Stimulated activated CD4-positive, alpha-beta T cell treated with anti-CD3 and anti-CD28 coated beads, TNF-alpha, amount 100 ng/mL, for 1 hour (primary cell): ENCODE measurements around the gene MYH9.

Experiments
- DNase-seq, 3 donors: peaks; one replicate each; pipeline ENCODE4 v3.0.0-alpha.2; 2020; ENCODE audit warnings: low read depth in 3 of 3, low spot score in 1 of 3

The MYH9 gene

DNA sequence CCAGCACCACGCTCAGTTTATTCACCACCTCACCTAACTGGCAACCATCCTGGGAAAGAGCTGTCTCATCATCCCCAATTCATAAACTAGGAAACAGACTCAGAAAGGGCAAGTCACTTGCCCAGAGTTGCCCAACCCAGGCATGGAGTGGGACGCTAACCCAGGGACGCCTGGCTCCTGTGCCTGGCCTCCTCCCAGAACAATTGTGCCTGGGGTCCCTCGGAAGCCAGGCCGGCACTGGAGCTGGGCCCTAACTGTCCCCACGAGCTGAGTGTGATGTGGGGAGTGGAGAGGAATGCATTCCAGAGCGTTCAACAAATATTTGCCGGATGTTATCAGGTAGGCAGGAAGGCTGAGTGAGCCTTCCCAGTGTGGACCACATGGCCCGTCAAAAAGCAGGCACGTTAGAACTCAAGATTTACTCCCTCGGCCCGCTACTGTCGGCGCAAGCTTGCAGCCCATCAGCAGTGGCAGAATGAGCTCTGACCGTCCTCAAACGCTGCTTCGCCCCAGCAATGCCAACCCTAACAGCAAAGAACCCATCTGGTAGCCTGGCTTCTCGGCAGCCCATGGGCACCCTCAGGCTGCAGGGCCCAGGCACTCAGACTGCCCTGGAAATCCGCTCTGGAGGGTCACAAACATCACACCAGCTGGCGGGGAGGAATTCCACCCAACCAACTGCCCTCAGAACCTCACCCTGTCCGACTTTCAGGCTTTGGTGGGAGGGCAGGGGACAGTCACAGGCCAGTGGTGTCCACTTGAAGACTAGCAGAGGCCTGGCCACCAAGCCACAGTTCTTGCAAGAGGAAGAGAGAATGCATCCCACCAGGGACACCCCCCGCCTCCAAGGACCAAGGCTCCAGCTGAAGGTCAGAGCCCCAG lies 35.6 kb downstream of the MYH9 start:
- no peak for DNase-seq

DNA sequence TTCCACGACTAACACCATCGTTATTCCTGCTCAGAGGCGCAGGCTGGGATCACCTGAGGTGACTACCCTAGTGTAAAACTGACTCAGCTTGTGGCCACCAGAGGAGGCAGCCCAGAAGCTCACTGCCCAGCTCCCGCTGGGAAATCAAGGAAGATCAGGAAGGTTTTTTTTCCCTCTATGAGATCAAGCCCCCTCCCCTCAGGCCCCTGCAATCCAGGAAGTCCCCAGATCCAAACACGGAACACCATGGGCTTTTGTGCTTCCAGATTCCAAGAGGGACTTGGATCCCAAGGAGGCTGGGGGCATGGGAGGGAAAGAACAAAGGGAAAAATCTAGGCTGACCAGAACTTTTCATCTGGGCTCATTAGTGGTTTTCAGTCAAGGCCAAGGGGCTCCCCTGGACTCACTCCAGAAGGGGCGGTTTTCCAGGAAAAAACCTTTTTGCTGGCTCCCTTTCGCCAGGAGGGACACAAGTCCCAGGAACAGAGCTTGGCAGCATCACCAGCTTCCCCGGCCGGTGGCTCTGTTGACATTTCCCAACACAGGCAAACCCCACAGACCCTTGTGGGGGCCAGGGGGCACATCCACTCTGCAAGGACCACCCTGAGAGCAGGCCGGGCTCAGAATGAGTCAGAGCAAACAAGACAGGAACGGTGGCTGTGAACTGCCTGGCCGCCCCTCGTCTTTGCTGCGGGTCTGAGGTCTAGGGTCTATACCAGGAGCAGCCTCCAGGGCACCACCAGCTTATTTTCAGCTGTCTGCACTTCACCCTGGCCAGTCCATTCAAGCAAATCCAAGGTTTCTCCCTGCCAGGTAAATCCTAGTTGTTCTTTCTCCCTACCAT lies 36.8 kb downstream of the MYH9 start:
- no peak for DNase-seq

DNA sequence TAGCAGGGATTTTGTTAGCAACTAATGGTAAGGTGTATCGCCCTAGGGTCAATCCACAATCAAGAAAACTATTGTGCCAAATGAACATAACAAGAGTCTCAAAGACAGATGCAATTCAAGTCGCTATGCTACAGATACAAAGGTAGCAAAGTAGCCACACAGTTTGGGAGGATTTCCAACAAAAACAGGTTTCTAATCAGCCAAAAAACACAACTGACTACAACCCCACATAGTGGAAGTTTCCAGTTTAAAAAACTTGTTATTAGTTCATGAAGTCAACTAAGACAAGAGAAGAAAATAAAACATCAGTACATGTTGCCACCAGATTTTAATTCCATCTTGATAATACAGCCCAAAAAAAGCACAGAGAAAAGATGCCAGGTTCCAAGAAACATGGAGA lies 38.0 kb downstream of the MYH9 start:
- no peak for DNase-seq

DNA sequence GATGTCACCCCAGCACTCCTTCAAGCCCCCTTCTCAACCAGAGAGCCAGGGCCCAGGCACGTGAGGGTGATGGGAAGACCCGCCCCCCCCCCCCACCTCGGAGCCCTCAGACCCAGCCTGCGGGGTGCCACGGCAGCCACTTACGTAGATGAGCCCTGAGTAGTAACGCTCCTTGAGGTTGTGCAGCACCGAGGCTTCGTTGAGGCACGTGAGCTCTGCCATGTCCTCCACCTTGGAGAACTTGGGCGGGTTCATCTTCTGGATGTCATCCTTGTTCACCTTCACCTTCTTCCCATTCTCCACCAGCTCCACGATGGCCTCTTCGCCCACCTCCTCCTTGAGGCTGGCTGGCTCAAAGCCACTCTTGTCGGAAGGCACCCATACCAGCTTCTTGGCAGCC lies 39.0 kb downstream of the MYH9 start:
- DNase-seq, result no peak

GRCh38 chr22:36347094-36347493 lies 40.7 kb downstream of the MYH9 start:
- DNase-seq, result no peak

- DNase-seq, result no peak
These were observed 43.5 kb downstream of the MYH9 start for GRCh38 chr22:36344106-36344827.

DNA sequence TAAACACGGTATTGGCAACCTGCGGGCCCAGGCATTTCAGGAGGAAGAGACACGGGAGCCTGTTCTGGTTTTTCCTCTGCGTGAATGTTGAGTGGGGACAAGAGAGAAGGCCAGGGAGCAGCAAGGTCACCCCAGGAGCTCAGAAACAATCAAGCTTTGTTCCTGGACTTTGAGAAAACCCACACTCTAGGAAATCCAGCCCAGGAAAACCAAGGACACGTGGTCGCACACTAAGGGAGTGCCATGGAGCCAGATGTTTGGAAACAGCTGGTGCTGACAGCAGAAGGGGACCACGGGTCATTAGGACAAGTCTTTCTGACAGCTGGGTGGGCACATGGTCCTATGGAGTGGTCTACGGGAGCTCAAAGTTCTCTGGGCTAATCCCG lies 44.1 kb downstream of the MYH9 start:
- DNase-seq, result no peak

DNA sequence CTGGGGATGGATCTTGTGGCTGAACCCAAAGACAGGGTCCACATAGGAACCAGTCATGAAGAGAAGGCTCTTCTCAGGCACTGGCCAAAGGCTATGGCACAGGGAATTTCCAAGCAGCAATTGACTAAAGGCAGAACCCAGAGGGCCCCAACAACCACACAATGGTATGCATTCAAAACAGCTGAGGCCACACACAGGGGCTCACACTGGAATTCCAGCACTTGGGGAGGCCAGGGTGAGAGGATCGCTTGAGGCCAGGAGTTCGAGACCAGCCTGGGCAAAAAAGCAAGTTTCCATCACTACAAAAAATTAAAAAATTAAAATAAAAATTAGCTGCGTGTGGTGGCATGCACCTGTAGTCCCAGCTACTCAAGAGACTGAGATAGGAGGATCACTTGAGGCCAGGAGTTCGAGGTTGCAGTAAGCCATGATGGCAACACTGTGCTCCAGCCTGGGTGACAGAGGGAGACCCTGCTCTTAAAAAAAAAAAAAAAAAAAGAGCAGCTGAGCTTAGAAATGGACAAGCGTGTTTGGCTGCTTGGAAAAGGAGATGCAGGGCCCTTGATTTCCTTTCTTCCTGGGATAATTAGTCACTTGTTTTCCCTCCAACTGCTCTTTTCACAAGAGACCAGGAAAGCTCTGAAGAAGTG lies 44.6 kb downstream of the MYH9 start:
- DNase-seq, result no peak

DNA sequence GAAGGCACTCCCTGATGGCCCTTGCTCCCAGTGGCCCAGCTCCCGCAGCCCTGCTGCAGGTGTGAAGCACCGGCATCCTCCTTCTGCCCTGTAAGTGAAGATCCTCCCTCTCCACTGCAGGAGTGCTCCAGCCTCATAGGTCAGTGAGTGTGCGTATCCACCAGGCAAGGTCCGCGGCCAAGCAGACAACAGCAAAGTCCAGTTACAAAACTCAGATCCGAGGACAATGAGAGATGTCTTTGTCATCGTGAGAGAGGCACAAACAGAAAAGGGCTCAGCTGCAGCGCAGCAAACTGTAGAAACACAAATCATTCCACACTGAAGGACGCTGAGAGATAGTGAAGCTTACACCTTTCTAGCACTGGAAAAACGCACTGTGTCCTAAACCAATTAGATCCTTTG lies 46.1 kb downstream of the MYH9 start:
- no peak for DNase-seq

DNA sequence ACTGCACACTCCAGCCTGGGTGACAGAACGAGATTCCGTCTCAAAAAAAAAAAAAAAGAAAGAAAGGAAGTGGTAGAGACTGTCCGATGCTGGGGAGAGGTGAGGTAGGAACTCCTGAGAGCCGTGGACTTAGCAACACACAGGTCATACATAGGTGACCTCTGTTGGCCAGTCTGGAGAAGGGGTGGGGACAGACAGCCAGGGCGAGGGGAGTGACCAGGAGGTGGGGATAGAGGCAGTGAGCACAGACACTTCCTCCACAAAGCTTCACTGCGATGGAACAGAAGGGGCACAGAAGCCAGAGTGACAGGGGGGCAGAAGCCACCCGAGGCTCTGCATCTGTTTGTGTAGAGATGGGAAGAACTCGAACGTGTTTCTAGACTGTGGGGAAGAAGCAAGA lies 47.1 kb downstream of the MYH9 start:
- DNase-seq, result no peak

- DNase-seq, result no peak
These were observed 48.3 kb downstream of the MYH9 start for GRCh38 chr22:36339171-36340065.

DNA sequence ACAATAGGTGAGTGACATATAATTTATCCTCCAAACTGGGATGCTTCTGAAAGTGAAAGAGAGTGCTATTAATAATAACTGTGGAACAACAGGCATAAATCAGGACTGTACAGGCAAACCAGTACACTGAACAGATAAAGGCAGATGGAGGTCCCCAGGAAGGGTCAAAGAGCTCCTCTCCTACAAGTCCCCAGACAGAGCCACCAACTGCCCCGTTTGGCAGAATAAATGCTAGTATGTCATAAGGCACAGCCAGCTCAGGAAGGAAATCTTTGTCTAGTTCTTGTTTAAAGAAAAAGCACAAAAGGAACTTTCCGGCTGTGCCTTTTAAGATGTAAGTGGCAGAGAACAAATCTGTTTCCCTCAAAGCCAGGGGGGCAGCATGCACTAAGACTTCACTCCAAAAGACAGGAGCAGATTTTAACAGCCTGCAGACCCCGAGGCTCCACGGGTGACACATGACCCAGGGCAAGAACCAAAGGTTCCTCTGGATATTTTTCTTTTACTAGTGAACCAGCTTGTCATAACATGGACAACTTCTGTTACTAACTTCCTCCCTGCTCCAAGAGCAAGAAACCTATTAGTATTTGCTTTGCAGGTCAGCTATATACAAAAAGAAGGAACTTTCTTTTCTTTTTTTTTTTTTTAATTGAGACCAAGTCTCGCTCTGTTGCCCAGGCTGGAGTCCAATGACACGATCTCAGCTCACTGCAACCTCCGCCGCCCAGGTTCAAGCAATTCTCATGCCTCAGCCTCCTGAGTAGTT lies 50.2 kb downstream of the MYH9 start:
- no peak for DNase-seq

- no peak for DNase-seq
These were observed 51.3 kb downstream of the MYH9 start for GRCh38 chr22:36336246-36337182.

- no peak for DNase-seq
These were observed 52.1 kb downstream of the MYH9 start for GRCh38 chr22:36335621-36336020.

DNA sequence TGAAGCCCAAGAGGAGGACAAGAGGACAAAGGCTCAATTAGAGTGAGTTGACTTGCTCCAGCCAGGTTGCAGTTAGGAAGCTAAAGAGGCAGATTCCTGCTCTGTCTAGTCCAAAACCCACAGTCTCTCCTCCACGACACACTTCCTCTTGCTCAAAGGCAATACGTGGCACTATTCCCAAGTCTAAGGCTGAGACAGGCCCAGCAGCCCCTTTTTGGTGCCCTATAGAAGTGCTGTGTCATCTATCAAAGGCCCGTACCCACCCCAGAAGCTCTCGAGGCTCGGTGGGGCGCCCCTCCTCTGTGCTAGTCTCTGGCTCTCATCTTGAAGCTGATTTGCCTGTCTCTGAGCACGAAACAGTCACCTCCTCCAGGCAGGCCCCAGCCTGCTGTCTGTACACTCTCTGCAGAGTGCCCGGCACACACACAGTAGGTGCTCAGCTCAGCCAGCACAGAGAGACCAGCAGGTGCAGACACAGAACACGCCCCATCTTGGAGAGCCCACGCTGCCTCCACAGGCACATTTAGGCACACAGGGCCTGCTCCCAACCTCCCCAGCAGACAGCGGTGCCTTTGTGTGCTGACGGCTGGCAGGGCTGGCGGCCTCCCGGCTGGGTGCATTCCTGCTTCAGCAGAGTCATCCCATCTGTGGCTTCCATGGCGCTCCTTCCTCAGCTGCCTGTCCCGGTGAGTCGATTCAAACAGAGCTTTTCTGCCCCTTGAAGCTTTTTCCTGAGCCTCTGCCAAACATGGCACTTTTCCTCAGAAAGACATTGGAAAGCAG lies 52.8 kb downstream of the MYH9 start:
- DNase-seq, result no peak

DNA sequence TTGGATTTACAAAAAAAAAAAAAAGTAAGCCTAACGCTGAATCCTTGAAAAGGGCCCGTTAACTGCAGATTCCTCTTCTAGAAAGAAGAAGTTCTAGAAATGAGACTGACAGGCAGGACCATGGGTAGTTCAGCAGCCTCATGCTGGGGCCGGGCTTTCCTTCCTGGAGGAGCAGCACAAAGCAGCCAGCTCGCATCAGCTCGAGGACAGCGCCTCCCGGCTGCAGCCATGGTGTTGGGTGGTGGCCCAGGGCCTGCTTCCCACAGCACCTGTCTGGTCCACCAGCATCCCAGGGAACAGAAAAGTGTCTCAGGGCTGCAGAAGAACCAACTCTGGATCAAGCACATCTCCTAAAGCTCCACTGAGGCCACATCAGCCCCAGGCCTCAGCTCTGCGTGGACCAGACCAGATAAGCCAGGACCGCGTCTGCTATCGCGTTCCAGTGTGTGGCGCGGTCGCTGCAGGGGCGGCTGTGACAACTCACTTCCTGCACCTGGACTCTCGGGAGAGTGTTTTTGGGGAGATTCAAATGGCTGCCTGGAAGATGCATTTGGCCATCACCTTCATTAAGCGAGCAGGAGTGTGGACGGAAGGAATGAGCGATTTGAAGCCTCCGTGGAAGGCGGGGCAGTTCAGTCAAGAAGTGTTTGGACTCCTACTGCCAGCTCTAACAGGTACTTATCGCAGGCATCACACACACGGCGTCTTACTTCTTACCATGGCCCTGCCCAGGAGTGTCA lies 53.5 kb downstream of the MYH9 start:
- no peak for DNase-seq

- no peak for DNase-seq
These were observed 54.1 kb downstream of the MYH9 start for GRCh38 chr22:36333644-36334043.
